Colon (tissue), 2 donors: ENCODE measurements around the gene PEBP1.
"Not testable (repeated sequence)": the region's sequence is repeated elsewhere in the genome, so short reads cannot be mapped to it uniquely, and the experiment has no call there.

Experiments used
- FAIRE-seq: peaks from 2 replicates; lab custom pipeline; 2012; peaks lifted over from hg19 to GRCh38; lab: Jason Lieb, UNC
- donor health status: control.
- donor health status: control.

PEBP1 gene

GRCh38 chr12:118135788-118136558 is at the start of gene PEBP1:
PEBP1 (plus strand) TSS chr12:118136124; CDS start chr12:118136210, 86 bp downstream.
- no peak for FAIRE-seq

DNA sequence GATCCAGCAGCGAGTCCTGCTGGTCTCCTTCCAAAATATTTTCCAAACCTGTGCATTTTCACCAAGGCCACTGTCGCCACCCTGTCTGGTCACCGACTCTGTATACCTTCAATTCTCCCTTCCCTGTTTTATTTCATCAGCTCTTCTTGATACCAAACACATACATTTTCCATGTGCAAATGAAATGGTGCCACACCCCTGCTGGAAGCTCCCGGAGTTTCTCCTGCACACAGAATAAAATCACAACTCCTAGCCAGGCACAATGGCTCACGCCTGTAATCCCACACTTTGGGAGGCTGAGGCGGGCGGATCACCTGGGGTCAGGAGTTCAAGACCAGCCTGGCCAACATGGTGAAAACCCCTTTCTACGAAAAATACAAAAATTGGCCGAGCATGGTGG is 46.1 kb upstream of the PEBP1 start:
- no peak for FAIRE-seq

GRCh38 chr12:118094039-118094438 is 41.9 kb upstream of the PEBP1 start:
- FAIRE-seq = no peak

DNA sequence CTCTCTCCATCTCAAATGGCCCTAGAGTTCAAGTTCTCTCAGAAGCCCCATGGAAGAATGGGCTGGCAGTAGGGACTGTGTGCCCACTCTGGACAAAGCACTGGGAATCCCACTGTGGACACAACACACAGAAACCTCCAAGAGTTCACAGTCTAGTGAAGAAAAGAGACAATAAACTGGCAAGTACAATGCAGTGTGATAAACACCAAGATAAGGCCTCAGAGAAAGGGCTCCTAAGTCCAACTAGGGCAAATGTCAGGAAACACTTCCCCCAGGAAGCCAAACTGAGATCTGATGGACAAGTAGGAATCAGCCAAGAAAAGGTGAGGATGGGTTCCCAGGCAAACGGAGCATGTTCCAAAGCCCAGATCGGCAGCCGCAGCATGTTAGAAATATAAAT is 37.5 kb upstream of the PEBP1 start:
- no peak for FAIRE-seq

- FAIRE-seq = no peak
Observed at GRCh38 chr12:118098911-118099671, 36.8 kb upstream of the PEBP1 start.

DNA sequence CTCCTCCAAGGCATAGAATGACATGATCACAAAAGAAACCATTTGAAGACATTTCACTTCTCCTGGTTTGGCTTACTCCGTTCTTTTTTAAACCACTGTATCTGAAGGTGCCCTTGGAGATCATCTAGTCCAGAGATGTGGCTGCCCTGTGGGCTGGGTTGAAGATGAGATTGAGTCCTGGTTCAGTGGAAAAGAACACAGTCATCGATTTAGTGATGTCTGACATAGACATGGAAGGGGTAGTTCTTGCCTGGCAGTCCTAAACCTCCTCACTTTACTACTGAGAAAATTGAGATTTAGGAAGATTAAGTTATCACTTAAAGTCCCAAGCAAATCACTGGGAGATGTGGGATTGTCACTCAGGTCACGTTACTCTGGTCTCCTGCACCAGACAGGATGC is 34.9 kb upstream of the PEBP1 start:
- no peak for FAIRE-seq

- FAIRE-seq = no peak
Observed at GRCh38 chr12:118102070-118102469, 33.9 kb upstream of the PEBP1 start.

DNA sequence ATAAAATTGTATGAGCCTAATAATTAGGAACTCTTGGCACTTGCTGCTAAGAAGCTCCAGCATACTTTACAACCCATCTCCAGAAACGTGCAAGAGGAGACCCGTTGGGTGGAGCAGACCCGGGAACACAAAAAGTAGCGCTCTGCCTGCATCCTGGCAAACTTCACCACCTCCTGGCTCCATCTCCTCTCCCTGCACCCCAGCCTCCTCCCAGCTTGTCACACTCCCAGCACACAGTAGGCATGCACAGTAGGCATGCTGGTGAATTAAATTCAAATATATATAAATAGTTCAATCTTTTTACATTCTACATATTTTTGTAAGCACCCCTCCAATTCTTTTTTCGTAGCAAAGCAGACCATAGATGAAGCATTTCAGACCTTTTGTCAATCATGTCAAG is 33.3 kb upstream of the PEBP1 start:
- FAIRE-seq = no peak

DNA sequence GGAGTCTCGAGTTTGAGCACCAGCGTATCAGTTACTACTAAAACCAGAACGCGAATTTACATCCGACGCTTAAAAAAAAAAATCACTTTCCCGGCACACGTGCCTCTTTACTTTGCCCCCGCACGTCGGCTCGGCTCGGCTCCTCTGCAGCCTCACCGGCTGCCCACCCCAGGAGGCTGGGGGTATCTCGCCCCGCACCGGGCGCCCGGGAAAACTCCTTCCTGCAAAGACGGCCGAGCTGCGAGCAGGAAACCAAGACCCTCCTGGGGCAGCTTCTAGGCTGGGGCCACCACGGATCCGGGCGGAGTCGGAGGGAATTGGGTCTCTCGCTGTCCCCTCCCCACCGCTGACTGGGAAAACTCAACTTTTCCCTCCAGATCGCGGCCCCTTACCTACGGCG is 32.7 kb upstream of the PEBP1 start:
- FAIRE-seq = no peak

DNA sequence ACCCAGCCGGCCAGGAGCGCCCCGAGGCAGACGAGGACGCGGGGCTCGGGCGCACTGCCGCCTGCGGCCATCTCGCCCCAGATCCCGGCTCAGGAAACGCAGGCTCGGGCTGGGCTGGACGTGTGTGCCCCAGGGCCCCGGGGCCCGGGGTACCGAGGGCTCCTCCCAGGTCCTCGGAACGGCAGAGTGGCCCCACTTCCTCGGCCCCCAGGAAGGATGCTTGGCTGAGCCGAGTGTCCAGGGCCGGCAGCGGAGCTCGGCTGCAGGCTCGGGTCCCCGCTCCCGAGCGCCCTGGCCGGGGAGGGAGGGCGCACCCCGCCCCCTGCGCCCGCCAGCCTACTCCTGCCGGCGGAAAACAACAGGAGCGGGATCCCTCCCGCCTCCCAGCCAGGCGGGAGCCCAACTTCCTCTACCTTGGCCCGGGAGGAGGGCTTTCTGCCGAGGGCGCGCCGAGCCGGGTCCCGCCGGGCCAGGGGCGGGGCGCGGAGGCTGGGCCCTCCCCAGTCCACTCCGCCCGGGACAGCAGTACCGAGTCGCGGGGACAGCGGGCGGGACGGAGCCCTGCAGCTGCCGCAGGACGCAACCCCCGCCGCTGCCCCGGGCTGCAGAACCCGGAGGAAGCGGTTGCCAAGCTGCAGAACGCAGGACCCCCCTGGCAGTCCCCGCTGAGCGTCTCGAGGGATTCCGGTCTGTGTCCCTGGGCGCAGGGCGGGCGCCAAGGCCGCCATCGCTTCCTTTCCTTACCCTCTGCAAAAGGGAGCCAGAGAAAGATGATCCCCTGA is 32.1 kb upstream of the PEBP1 start, which contains the start of gene VSIG10:
Gene VSIG10 (minus strand): TSS at position 411 of the 782 bp plus-strand sequence. CDS start 340 bp downstream, at position 71.
- no peak for FAIRE-seq

- FAIRE-seq = no peak
Observed at GRCh38 chr12:118107011-118107410, 28.9 kb upstream of the PEBP1 start.

- FAIRE-seq = no peak
Observed at GRCh38 chr12:118107694-118108093, 28.2 kb upstream of the PEBP1 start.

GRCh38 chr12:118109088-118109487 is 26.8 kb upstream of the PEBP1 start:
- FAIRE-seq = no peak

DNA sequence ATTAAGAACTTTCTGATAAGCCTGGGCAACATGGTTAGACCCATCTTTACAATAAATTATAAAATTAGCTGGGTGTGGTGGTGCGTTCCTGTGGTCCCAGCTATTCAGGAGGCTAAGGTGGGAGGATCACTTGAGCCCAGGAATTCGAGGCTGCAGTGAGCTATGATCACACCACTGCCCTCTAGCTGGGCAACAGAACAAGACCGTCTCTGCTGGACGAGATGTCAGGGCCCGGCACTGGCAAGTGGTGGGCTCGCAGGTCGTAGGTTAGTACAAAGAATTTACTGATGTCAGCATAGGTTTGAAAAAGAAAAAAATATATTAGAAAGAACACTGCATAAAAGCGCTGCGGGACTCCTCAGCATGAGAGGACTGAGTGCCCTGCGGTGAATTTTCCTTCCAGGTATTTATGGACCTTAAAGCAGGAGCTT is 16.5 kb upstream of the PEBP1 start:
- FAIRE-seq = no peak

- FAIRE-seq = no peak
Observed at GRCh38 chr12:118120579-118121363, 15.2 kb upstream of the PEBP1 start.

DNA sequence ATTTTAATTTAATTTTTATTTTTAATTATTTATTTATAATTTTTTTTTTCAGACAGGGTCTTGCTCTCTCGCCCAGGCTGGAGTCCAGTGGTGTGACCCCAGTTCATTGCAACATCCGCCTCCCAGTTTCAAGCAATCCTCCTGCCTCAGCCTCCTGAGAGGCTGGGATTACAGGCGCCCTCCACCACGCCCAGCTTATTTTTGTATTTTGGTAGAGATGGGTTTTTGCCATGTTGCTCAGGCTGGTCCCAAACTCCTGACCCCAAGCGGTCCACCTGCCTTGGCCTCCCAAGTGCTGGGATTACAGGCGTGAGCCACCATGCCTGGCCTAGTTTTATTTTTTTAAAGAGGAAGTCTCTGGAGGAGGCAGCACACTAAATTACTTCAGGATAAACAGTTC is 13.7 kb upstream of the PEBP1 start:
- no peak for FAIRE-seq

- no peak for FAIRE-seq
Observed at GRCh38 chr12:118124333-118124874, 11.5 kb upstream of the PEBP1 start.

DNA sequence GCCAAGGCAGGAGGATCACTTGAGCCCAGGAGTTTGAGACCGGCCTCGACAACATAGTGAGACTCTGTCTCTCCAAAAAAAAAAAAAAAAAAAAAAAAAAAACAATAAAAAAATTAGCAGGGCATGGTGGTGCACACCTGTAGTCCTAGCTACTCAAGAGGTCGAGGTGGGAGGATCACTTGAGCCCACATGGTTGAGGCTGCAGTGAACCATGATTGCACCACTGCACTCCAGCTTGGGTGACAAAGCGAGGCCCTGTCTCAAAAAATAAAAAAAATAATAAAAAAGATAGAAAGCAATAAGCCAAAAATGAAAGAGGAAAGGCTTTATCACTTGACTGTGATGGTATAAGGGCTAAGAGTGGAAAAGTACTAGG is 10.2 kb upstream of the PEBP1 start:
- FAIRE-seq = no peak

- FAIRE-seq = no peak
Observed at GRCh38 chr12:118126119-118126757, 9.7 kb upstream of the PEBP1 start.

DNA sequence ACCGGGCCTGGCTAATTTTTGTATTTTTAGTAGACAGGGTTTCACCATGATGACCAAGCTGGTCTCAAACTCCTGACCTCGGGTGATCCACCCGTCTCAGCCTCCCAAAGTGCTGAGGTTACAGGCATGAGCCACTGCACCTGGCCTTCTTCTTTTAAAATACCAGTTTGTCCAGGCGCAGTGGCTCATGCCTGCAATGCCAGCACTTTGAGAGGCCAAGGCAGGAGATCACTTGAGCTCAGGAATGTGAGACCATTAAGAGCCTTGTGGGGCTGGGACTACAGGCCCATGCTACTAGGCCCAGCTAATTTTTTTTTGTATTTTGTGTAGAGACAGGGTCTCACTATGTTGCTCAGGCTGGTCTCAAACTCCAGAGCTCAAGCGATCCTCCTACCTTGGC is 8.1 kb upstream of the PEBP1 start:
- FAIRE-seq = no peak

GRCh38 chr12:118129436-118129835 is 6.5 kb upstream of the PEBP1 start:
- not testable (repeated sequence) for FAIRE-seq
